Astrocyte of the spinal cord (primary cell): ENCODE data around the gene IL9R.
"Not testable (repeated sequence)": the region's sequence is repeated elsewhere in the genome, so short reads cannot be mapped to it uniquely, and the experiment has no call there.

Source experiments
- DNase-seq: peaks from one replicate; pipeline ENCODE4 v3.0.0; 2011; ENCODE audit warnings: low read depth, low spot score
- H3K4me3 ChIP-seq: 2 replicates; pipeline ENCODE4 v1.5.1; 2011; ENCODE audit warnings: low read depth, mild to moderate bottlenecking, low read length, moderate library complexity
- CTCF ChIP-seq: IDR thresholded peaks from 2 replicates; pipeline ENCODE4 v1.5.1; 2012; ENCODE audit warnings: low read depth, mild to moderate bottlenecking, low read length, inconsistent platforms
- in situ Hi-C: cut with HindIII; loops from 2 replicates; pipeline ENCODE4 v1.10.0; 2017; ENCODE audit warnings: low sequenced_read_pairs

IL9R gene

GRCh38 chrX:155957843-155958242 lies 39.7 kb upstream of the IL9R start:
- no peak for TF ChIP-seq CTCF
- in situ Hi-C loops, result no loop called here
- no peak for DNase-seq
- H3K4me3 ChIP-seq, result no peak overlapping the region

- no peak for DNase-seq
- no peak overlapping the region for H3K4me3 ChIP-seq
- in situ Hi-C loops, result no loop called here
- TF ChIP-seq CTCF, result no peak
These were observed 38.4 kb upstream of the IL9R start for GRCh38 chrX:155959018-155959587.

- H3K4me3 ChIP-seq, result no peak overlapping the region
- DNase-seq, result no peak
- no peak for TF ChIP-seq CTCF
- in situ Hi-C loops, result no loop called here
These were observed 34.6 kb upstream of the IL9R start for GRCh38 chrX:155962906-155963305.

GRCh38 chrX:155966876-155967275 lies 30.6 kb upstream of the IL9R start:
- no peak overlapping the region for H3K4me3 ChIP-seq
- no peak for DNase-seq
- peak; percentile 3 for TF ChIP-seq CTCF
- in situ Hi-C loops, result no loop called here

- no peak for DNase-seq
- no peak for TF ChIP-seq CTCF
- in situ Hi-C loops, result no loop called here
- no peak overlapping the region for H3K4me3 ChIP-seq
These were observed 29.7 kb upstream of the IL9R start for GRCh38 chrX:155967653-155968325.

GRCh38 chrX:155968326-155968661 lies 29.2 kb upstream of the IL9R start:
- DNase-seq, result no peak
- H3K4me3 ChIP-seq, result no peak overlapping the region
- TF ChIP-seq CTCF, result no peak
- in situ Hi-C loops, result no loop called here

- DNase-seq, result no peak
- in situ Hi-C loops, result no loop called here
- TF ChIP-seq CTCF, result no peak
- H3K4me3 ChIP-seq, result no peak overlapping the region
These were observed 28.7 kb upstream of the IL9R start for GRCh38 chrX:155968791-155969190.

GRCh38 chrX:155971658-155972057 lies 25.8 kb upstream of the IL9R start:
- in situ Hi-C loops, DNase-seq: not testable (repeated sequence)

GRCh38 chrX:155972241-155972640 lies 25.3 kb upstream of the IL9R start:
- in situ Hi-C loops, DNase-seq: not testable (repeated sequence)

More at GRCh38 chrX:155971658-155972057, 25.8 kb upstream of the IL9R start:
- not testable (repeated sequence) for H3K4me3 ChIP-seq

More at GRCh38 chrX:155972241-155972640, 25.3 kb upstream of the IL9R start:
- H3K4me3 ChIP-seq, result not testable (repeated sequence)
